Stimulated activated effector memory CD8-positive, alpha-beta T cell treated with anti-CD3 and anti-CD28 coated beads, Interleukin-12 subunit alpha, Interleukin-12 subunit beta, amount 100 ng/mL, for 72 hours (primary cell): ENCODE measurements around the gene CEL.

Source experiments
- ATAC-seq: fragments of 150-1000 bp; cut with Tn5 transposase; 2 replicates; pipeline ENCODE4 v1.10.0; 2021
- DNase-seq, 2 donors: peaks; one replicate each; pipeline ENCODE4 v3.0.0; 2021 to 2022; ENCODE audit warnings: low spot score in 2 of 2
- H3K27ac Mint-ChIP-seq: one replicate; pipeline ENCODE4 v1.8.0; 2022; ENCODE audit warnings: mild to moderate bottlenecking, mixed read lengths
- H3K36me3 Mint-ChIP-seq: one replicate; pipeline ENCODE4 v1.8.0; 2022; ENCODE audit warnings: mild to moderate bottlenecking, mixed read lengths
- H3K4me1 Mint-ChIP-seq: one replicate; pipeline ENCODE4 v1.8.0; 2022; ENCODE audit warnings: mixed read lengths
- H3K4me3 Mint-ChIP-seq: one replicate; pipeline ENCODE4 v1.8.0; 2022; ENCODE audit warnings: mild to moderate bottlenecking, mixed read lengths
- H3K9me3 Mint-ChIP-seq: one replicate; pipeline ENCODE4 v1.8.0; 2022; ENCODE audit warnings: mixed read lengths

CEL gene

GRCh38 chr9:133108794-133109641, 47.2 kb downstream of the CEL start:
- ATAC-seq (no peak), DNase-seq (no peak)
- H3K36me3 Mint-ChIP-seq, result peaks cover 98% of the 10 kb centered on the region
- no peak overlapping the region for H3K4me3 Mint-ChIP-seq
- no peaks in the 10 kb centered on the region for H3K9me3 Mint-ChIP-seq
- H3K4me1 Mint-ChIP-seq, result peaks cover 34% of the 10 kb centered on the region
- peak overlapping the region; percentile 78 for H3K27ac Mint-ChIP-seq

GRCh38 chr9:133109931-133110650, 48.3 kb downstream of the CEL start:
- Mint-ChIP-seq H3K4me3 (no peak overlapping the region), H3K4me1 (peaks cover 45% of the 10 kb centered on the region), H3K9me3 (no peaks in the 10 kb centered on the region), H3K27ac (peak overlapping the region; percentile 78), H3K36me3 (peaks cover 93% of the 10 kb centered on the region)
- DNase-seq, result no peak
- ATAC-seq, result no peak

GRCh38 chr9:133111808-133112662, 50.3 kb downstream of the CEL start:
- H3K36me3 Mint-ChIP-seq, result peaks cover 85% of the 10 kb centered on the region
- DNase-seq (no peak), ATAC-seq (no peak)
- peak overlapping the region; percentile 90 for H3K27ac Mint-ChIP-seq
- H3K4me1 Mint-ChIP-seq, result peaks cover 57% of the 10 kb centered on the region
- peak overlapping the region; percentile 73 for H3K4me3 Mint-ChIP-seq
- H3K9me3 Mint-ChIP-seq, result no peaks in the 10 kb centered on the region

GRCh38 chr9:133112663-133113026, 50.9 kb downstream of the CEL start:
- peaks cover 63% of the 10 kb centered on the region for H3K4me1 Mint-ChIP-seq
- H3K4me3 Mint-ChIP-seq, result peak overlapping the region; percentile 73

GRCh38 chr9:133113163-133113948, 51.6 kb downstream of the CEL start:
- H3K4me1 Mint-ChIP-seq, result peaks cover 71% of the 10 kb centered on the region
- peak overlapping the region; percentile 73 for H3K4me3 Mint-ChIP-seq
- peak overlapping the region; percentile 90 for H3K27ac Mint-ChIP-seq
- ATAC-seq (peak; percentile 33), DNase-seq (no peak)
- H3K9me3 Mint-ChIP-seq, result no peaks in the 10 kb centered on the region
- peaks cover 82% of the 10 kb centered on the region for H3K36me3 Mint-ChIP-seq

More at GRCh38 chr9:133112663-133113026, 50.9 kb downstream of the CEL start:
- Mint-ChIP-seq H3K9me3 (no peaks in the 10 kb centered on the region), H3K27ac (peak overlapping the region; percentile 90), H3K36me3 (peaks cover 85% of the 10 kb centered on the region)
- ATAC-seq (peak; percentile 3), DNase-seq (no peak)

- DNase-seq (no peak), ATAC-seq (no peak)
- peaks cover 79% of the 10 kb centered on the region for H3K4me1 Mint-ChIP-seq
- H3K9me3 Mint-ChIP-seq, result no peaks in the 10 kb centered on the region
- peaks cover 82% of the 10 kb centered on the region for H3K36me3 Mint-ChIP-seq
- peak overlapping the region; percentile 73 for H3K4me3 Mint-ChIP-seq
- H3K27ac Mint-ChIP-seq, result peak overlapping the region; percentile 90
These were observed 52.4 kb downstream of the CEL start for GRCh38 chr9:133113949-133114885.

GRCh38 chr9:133114886-133115603, 53.3 kb downstream of the CEL start:
- Mint-ChIP-seq H3K36me3 (peaks cover 82% of the 10 kb centered on the region), H3K27ac (peak overlapping the region; percentile 90), H3K4me3 (peak overlapping the region; percentile 73), H3K4me1 (peaks cover 82% of the 10 kb centered on the region), H3K9me3 (no peaks in the 10 kb centered on the region)
- DNase-seq, result no peak
- peak; percentile 9 for ATAC-seq

- no peaks in the 10 kb centered on the region for H3K9me3 Mint-ChIP-seq
- ATAC-seq (peak; percentile 95), DNase-seq (peak in 1 of 2 donors; percentile 85)
- H3K4me1 Mint-ChIP-seq, result peaks cover 84% of the 10 kb centered on the region
- H3K36me3 Mint-ChIP-seq, result peaks cover 81% of the 10 kb centered on the region
- peak overlapping the region; percentile 90 for H3K27ac Mint-ChIP-seq
- H3K4me3 Mint-ChIP-seq, result peak overlapping the region; percentile 73
These were observed 54.0 kb downstream of the CEL start for GRCh38 chr9:133115604-133116345.

- Mint-ChIP-seq H3K4me3 (peak overlapping the region; percentile 73), H3K4me1 (peaks cover 85% of the 10 kb centered on the region)
These were observed 54.8 kb downstream of the CEL start for GRCh38 chr9:133116346-133117231.

GRCh38 chr9:133117271-133118178, 55.7 kb downstream of the CEL start:
- H3K36me3 Mint-ChIP-seq, result peaks cover 75% of the 10 kb centered on the region
- H3K4me3 Mint-ChIP-seq, result peak overlapping the region; percentile 35
- peaks cover 87% of the 10 kb centered on the region for H3K4me1 Mint-ChIP-seq
- H3K9me3 Mint-ChIP-seq, result no peaks in the 10 kb centered on the region
- H3K27ac Mint-ChIP-seq, result peak overlapping the region; percentile 75
- ATAC-seq (no peak), DNase-seq (no peak)

More at GRCh38 chr9:133116346-133117231, 54.8 kb downstream of the CEL start:
- DNase-seq (no peak), ATAC-seq (no peak)
- Mint-ChIP-seq H3K36me3 (peaks cover 75% of the 10 kb centered on the region), H3K9me3 (no peaks in the 10 kb centered on the region), H3K27ac (peak overlapping the region; percentile 90)

- ATAC-seq, result no peak
- Mint-ChIP-seq H3K4me1 (peaks cover 86% of the 10 kb centered on the region), H3K27ac (peak overlapping the region; percentile 75), H3K9me3 (no peaks in the 10 kb centered on the region), H3K36me3 (peaks cover 73% of the 10 kb centered on the region), H3K4me3 (peak overlapping the region; percentile 35)
- no peak for DNase-seq
These were observed 56.4 kb downstream of the CEL start for GRCh38 chr9:133118179-133118520.
